Progenitor cell of endocrine pancreas (in vitro differentiated cells): ENCODE data around the gene PRDM10. TPM values are rescaled to one million over a fixed set of nuclear protein-coding genes. Genes with fewer than 3 reads are reported as not detected.

Source experiments
- DNase-seq: peaks from one replicate; pipeline ENCODE4 v3.0.0; 2021; ENCODE audit warnings: low spot score; ENCODE audit not compliant: unreplicated experiment
- H3K27ac Mint-ChIP-seq: 2 replicates; pipeline ENCODE4 v1.8.0; 2021; ENCODE audit warnings: mild to moderate bottlenecking, moderate library complexity, mixed read lengths
- H3K27me3 Mint-ChIP-seq: 2 replicates; pipeline ENCODE4 v1.8.0; 2021; ENCODE audit warnings: mixed read lengths
- H3K36me3 Mint-ChIP-seq: 2 replicates; pipeline ENCODE4 v1.8.0; 2022; ENCODE audit warnings: mixed read lengths; ENCODE audit not compliant: insufficient read depth
- H3K4me1 Mint-ChIP-seq: 2 replicates; pipeline ENCODE4 v1.8.0; 2021; ENCODE audit warnings: low read depth, mixed read lengths
- H3K4me3 Mint-ChIP-seq: 2 replicates; pipeline ENCODE4 v1.8.0; 2021; ENCODE audit warnings: low read depth, mild to moderate bottlenecking, moderate library complexity, mixed read lengths
- H3K9me3 Mint-ChIP-seq: 2 replicates; pipeline ENCODE4 v1.8.0; 2021; ENCODE audit warnings: low read depth, mixed read lengths
- CTCF ChIP-seq: fragments of 200-600 bp; sonication (generic); IDR thresholded peaks from one replicate; pipeline ENCODE4 v1.5.0; 2021; ENCODE audit warnings: antibody characterized with exemption, mild to moderate bottlenecking; ENCODE audit not compliant: unreplicated experiment
- total RNA-seq: library from RNA; stranded (reverse); gene quantifications from 2 replicates; pipeline ENCODE4 v1.2.1, GENCODE V29; 2021

Gene PRDM10
- total RNA-seq, 1 donor from 2014 or later: 23.4 TPM

GRCh38 chr11:129922674-129923073 is 80.0 kb downstream of the PRDM10 start:
- no peaks in the 10 kb centered on the region for H3K27me3 Mint-ChIP-seq
- no peaks in the 10 kb centered on the region for H3K9me3 Mint-ChIP-seq
- no peak overlapping the region for H3K4me3 Mint-ChIP-seq
- no peak for DNase-seq
- H3K36me3 Mint-ChIP-seq: peaks cover 14% of the 10 kb centered on the region
- H3K4me1 Mint-ChIP-seq: no peaks in the 10 kb centered on the region
- TF ChIP-seq CTCF: no peak
- H3K27ac Mint-ChIP-seq: no peak overlapping the region

- H3K4me1 Mint-ChIP-seq: no peaks in the 10 kb centered on the region
- no peak for TF ChIP-seq CTCF
- DNase-seq: no peak
- H3K27ac Mint-ChIP-seq: no peak overlapping the region
- H3K36me3 Mint-ChIP-seq: peaks cover 10% of the 10 kb centered on the region
- no peaks in the 10 kb centered on the region for H3K9me3 Mint-ChIP-seq
- no peak overlapping the region for H3K4me3 Mint-ChIP-seq
- no peaks in the 10 kb centered on the region for H3K27me3 Mint-ChIP-seq
Measured at GRCh38 chr11:129918361-129918760, 84.3 kb downstream of the PRDM10 start.

- no peaks in the 10 kb centered on the region for H3K4me1 Mint-ChIP-seq
- no peak overlapping the region for H3K4me3 Mint-ChIP-seq
- H3K9me3 Mint-ChIP-seq: no peaks in the 10 kb centered on the region
- no peak for DNase-seq
- peaks cover 12% of the 10 kb centered on the region for H3K36me3 Mint-ChIP-seq
- H3K27me3 Mint-ChIP-seq: no peaks in the 10 kb centered on the region
- no peak for TF ChIP-seq CTCF
- no peak overlapping the region for H3K27ac Mint-ChIP-seq
Measured at GRCh38 chr11:129917231-129917630, 85.4 kb downstream of the PRDM10 start.

- H3K9me3 Mint-ChIP-seq: no peaks in the 10 kb centered on the region
- no peak for TF ChIP-seq CTCF
- no peaks in the 10 kb centered on the region for H3K27me3 Mint-ChIP-seq
- no peak overlapping the region for H3K27ac Mint-ChIP-seq
- DNase-seq: no peak
- no peak overlapping the region for H3K4me3 Mint-ChIP-seq
- peaks cover 18% of the 10 kb centered on the region for H3K36me3 Mint-ChIP-seq
- H3K4me1 Mint-ChIP-seq: peaks cover 5% of the 10 kb centered on the region
Measured at GRCh38 chr11:129911298-129911697, 91.3 kb downstream of the PRDM10 start.

GRCh38 chr11:129910360-129910759 is 92.3 kb downstream of the PRDM10 start:
- DNase-seq: no peak
- no peak overlapping the region for H3K4me3 Mint-ChIP-seq
- peaks cover 22% of the 10 kb centered on the region for H3K36me3 Mint-ChIP-seq
- no peak for TF ChIP-seq CTCF
- peaks cover 5% of the 10 kb centered on the region for H3K4me1 Mint-ChIP-seq
- no peaks in the 10 kb centered on the region for H3K27me3 Mint-ChIP-seq
- no peak overlapping the region for H3K27ac Mint-ChIP-seq
- H3K9me3 Mint-ChIP-seq: no peaks in the 10 kb centered on the region
